Testis (tissue), 2 donors: ENCODE data around the gene ITGA5.

Source experiments
- CTCF ChIP-seq, 3 experiments: fragments of 450-650 bp in 2 of 3; fragments of 200-600 bp in 1 of 3; sonication (generic) in 1 of 3; IDR thresholded peaks; one replicate each; pipeline ENCODE4 v1.5.1; 2016 to 2019; ENCODE audit warnings: antibody characterized with exemption in 3 of 3, mild to moderate bottlenecking in 2 of 3, moderate library complexity in 1 of 3
- POLR2A ChIP-seq: fragments of 450-650 bp; IDR thresholded peaks from one replicate; pipeline ENCODE4 v1.6.1; 2017; ENCODE audit warnings: antibody characterized with exemption, mild to moderate bottlenecking, moderate library complexity

DNA sequence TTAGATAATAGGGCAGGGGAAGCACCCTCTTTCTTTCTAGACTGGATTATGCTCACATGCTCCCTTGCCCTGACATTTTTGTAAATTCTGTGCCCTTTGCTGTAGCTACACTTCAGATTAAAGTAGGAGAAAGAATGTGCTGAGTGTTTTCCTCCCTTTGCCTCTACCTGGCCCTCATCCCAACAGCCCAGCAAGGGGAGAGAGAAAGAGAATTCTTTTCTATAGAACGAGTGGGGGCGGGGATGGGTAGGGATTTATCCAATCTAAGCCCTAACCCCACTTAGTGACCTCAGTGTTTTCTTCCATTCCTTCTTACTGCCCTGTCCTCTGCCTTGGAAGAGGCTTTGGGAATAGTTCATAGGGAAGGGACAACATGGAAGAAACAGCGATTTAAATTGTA is 68.3 kb downstream of the ITGA5 start:
- no peak for TF ChIP-seq CTCF (IDR thresholded peaks at IDR 0.05)
- no peak for TF ChIP-seq POLR2A
